H1 (cell line): Measurements from ENCODE around the gene NRROS. TPM values are rescaled to one million over a fixed set of nuclear protein-coding genes. Genes with fewer than 3 reads are reported as not detected.
A peak's percentile ranks its signal among the peaks of the same experiment; 100 is the strongest.

Experiments used
- CTCF ChIA-PET: fragments of 300-600 bp; sonication (Branson Sonifier 250); formaldehyde crosslinking; loops from one replicate; lab custom pipeline; 2021; ENCODE audit not compliant: partially characterized antibody; lab: Charles Lee
- POLR2A ChIA-PET: fragments of 300-600 bp; sonication (Branson Sonifier 250); formaldehyde crosslinking; loops from one replicate; lab custom pipeline; 2021; ENCODE audit warnings: inconsistent platforms; ENCODE audit not compliant: partially characterized antibody; lab: Charles Lee
- DNase-seq, 2 experiments: peaks; one replicate each; pipeline versions ENCODE4 v3.0.0 to v3.0.0-alpha.2; 2010 to 2022; ENCODE audit warnings: low spot score in 2 of 2, low read depth in 1 of 2, mixed read lengths in 1 of 2
- FAIRE-seq: peaks from 2 replicates; lab custom pipeline; 2011; peaks lifted over from hg19 to GRCh38; lab: Jason Lieb, UNC
- H2AFZ ChIP-seq: 2 replicates; pipeline ENCODE4 v1.8.1; 2012; ENCODE audit warnings: low read length, inconsistent platforms
- H2AK5ac ChIP-seq: 2 replicates; pipeline ENCODE4 v1.6.1; 2013; ENCODE audit warnings: low read depth, low read length
- H2BK120ac ChIP-seq: replicated peaks from 2 replicates; pipeline ENCODE3; 2013; ENCODE audit warnings: low read depth, low read length, inconsistent platforms
- H2BK12ac ChIP-seq: 2 replicates; pipeline ENCODE4 v1.6.1; 2013; ENCODE audit warnings: low read depth, low read length
- H2BK15ac ChIP-seq: 2 replicates; pipeline ENCODE4 v1.6.1; 2013; ENCODE audit warnings: low read length
- H2BK20ac ChIP-seq: 2 replicates; pipeline ENCODE4 v1.6.1; 2013; ENCODE audit warnings: low read length
- H2BK5ac ChIP-seq: 2 replicates; pipeline ENCODE4 v1.6.1; 2013; ENCODE audit warnings: low read depth, low read length
- H3K14ac ChIP-seq: 2 replicates; pipeline ENCODE4 v1.6.1; 2013; ENCODE audit warnings: inconsistent platforms; ENCODE audit not compliant: insufficient read length
- H3K18ac ChIP-seq: 2 replicates; pipeline ENCODE4 v1.6.1; 2013; ENCODE audit warnings: low read length; ENCODE audit errors: extremely low read depth
- H3K23ac ChIP-seq: 2 replicates; pipeline ENCODE4 v1.6.1; 2013; ENCODE audit warnings: inconsistent platforms; ENCODE audit not compliant: insufficient read length
- H3K23me2 ChIP-seq: 2 replicates; pipeline ENCODE4 v1.6.1; 2013; ENCODE audit warnings: low read depth, low read length
- H3K27ac ChIP-seq: 2 replicates; pipeline ENCODE4 v1.6.1; 2011; ENCODE audit warnings: low read depth, low read length, inconsistent platforms
- H3K27me3 ChIP-seq, 4 experiments: replicated peaks in 1 of 4; 1 replicate in 1 of 4; 2 replicates in 3 of 4; pipeline versions ENCODE4 v1.6.1 to v1.8.1; 2011 to 2013; ENCODE audit warnings: low read length in 3 of 4, mild to moderate bottlenecking in 3 of 4, inconsistent platforms in 2 of 4, mixed read lengths in 2 of 4, moderate library complexity in 1 of 4; ENCODE audit not compliant: control insufficient read depth in 3 of 4, insufficient read depth in 3 of 4; ENCODE audit errors: extremely low read depth in 1 of 4
- H3K36me3 ChIP-seq, 4 experiments: 2 replicates each; pipeline versions ENCODE4 v1.6.1 to v1.8.1; 2011 to 2013; ENCODE audit warnings: mild to moderate bottlenecking in 4 of 4, low read length in 3 of 4, moderate library complexity in 2 of 4, control low read depth in 1 of 4, inconsistent platforms in 1 of 4; ENCODE audit not compliant: insufficient read depth in 4 of 4, control insufficient read depth in 2 of 4
- H3K4ac ChIP-seq: replicated peaks from 2 replicates; pipeline ENCODE3; 2013; ENCODE audit warnings: low read length, low read depth, mixed read lengths, inconsistent platforms; ENCODE audit not compliant: insufficient read length
- H3K4me1 ChIP-seq, 4 experiments: replicated peaks in 1 of 4; 1 replicate in 1 of 4; 2 replicates in 3 of 4; pipeline versions ENCODE4 v1.6.1 to v1.8.1; 2011 to 2013; ENCODE audit warnings: low read length in 3 of 4, inconsistent platforms in 2 of 4, mixed read lengths in 1 of 4; ENCODE audit not compliant: insufficient read depth in 4 of 4, control insufficient read depth in 3 of 4
- H3K4me2 ChIP-seq, 2 experiments: 2 replicates each; pipeline versions ENCODE4 v1.6.1 to v1.8.1; 2011 to 2013; ENCODE audit warnings: low read depth in 2 of 2, low read length in 2 of 2, control low read depth in 1 of 2, inconsistent platforms in 1 of 2, mild to moderate bottlenecking in 1 of 2; ENCODE audit not compliant: insufficient read depth in 1 of 2
- H3K4me3 ChIP-seq, 4 experiments: fragments of 200-600, 300-600 bp in 1 of 4; sonication (generic), shearing (Covaris generic), sonication (Bioruptor Twin) in 1 of 4; 2 replicates each; pipeline versions ENCODE4 v1.5.1 to v1.8.1; 2011 to 2016; ENCODE audit warnings: low read length in 4 of 4, low read depth in 3 of 4, control low read depth in 2 of 4, inconsistent platforms in 2 of 4, mild to moderate bottlenecking in 2 of 4, mixed read lengths in 1 of 4, moderate library complexity in 1 of 4; ENCODE audit not compliant: insufficient read depth in 2 of 4; ENCODE audit errors: extremely low read depth in 1 of 4
- H3K56ac ChIP-seq: replicated peaks from 2 replicates; pipeline ENCODE3; 2013; ENCODE audit warnings: low read depth, mild to moderate bottlenecking, mixed read lengths, low read length, inconsistent platforms; ENCODE audit not compliant: insufficient read length
- H3K79me1 ChIP-seq: 2 replicates; pipeline ENCODE4 v1.6.1; 2013; ENCODE audit warnings: low read depth, low read length, control low read depth
- H3K79me2 ChIP-seq, 2 experiments: 2 replicates each; pipeline versions ENCODE4 v1.6.1 to v1.8.1; 2012 to 2013; ENCODE audit warnings: low read length in 2 of 2, mild to moderate bottlenecking in 2 of 2, inconsistent platforms in 1 of 2; ENCODE audit not compliant: insufficient read depth in 2 of 2, control insufficient read depth in 1 of 2
- H3K9ac ChIP-seq, 4 experiments: replicated peaks in 1 of 4; 1 replicate in 1 of 4; 2 replicates in 3 of 4; pipeline versions ENCODE4 v1.6.1 to v1.8.1; 2011 to 2013; ENCODE audit warnings: low read depth in 3 of 4, low read length in 3 of 4, control low read depth in 2 of 4, mild to moderate bottlenecking in 2 of 4, moderate library complexity in 2 of 4, inconsistent platforms in 1 of 4; ENCODE audit errors: extremely low read depth in 1 of 4
- H3K9me3 ChIP-seq, 2 experiments: 2 replicates each; pipeline versions ENCODE4 v1.6.1 to v1.8.1; 2012 to 2013; ENCODE audit warnings: mild to moderate bottlenecking in 2 of 2, moderate library complexity in 2 of 2, control low read depth in 1 of 2, inconsistent platforms in 1 of 2, low read depth in 1 of 2, low read length in 1 of 2, mixed read lengths in 1 of 2; ENCODE audit not compliant: insufficient read depth in 2 of 2
- H4K20me1 ChIP-seq, 2 experiments: replicated peaks in 1 of 2; 2 replicates each; pipeline versions ENCODE3 to v1.8.1; 2011 to 2013; ENCODE audit warnings: inconsistent platforms in 2 of 2, low read length in 2 of 2, mild to moderate bottlenecking in 1 of 2; ENCODE audit not compliant: insufficient read depth in 2 of 2, control insufficient read depth in 1 of 2
- H4K5ac ChIP-seq: 2 replicates; pipeline ENCODE4 v1.6.1; 2013; ENCODE audit warnings: low read length, low read depth, mixed read lengths, inconsistent platforms; ENCODE audit not compliant: insufficient read length
- H4K8ac ChIP-seq: 2 replicates; pipeline ENCODE4 v1.8.0; 2013; ENCODE audit warnings: mild to moderate bottlenecking, moderate library complexity, low read length, inconsistent platforms; ENCODE audit not compliant: insufficient read depth; ENCODE audit errors: extremely low read depth
- H4K91ac ChIP-seq: replicated peaks from 2 replicates; pipeline ENCODE3; 2013; ENCODE audit warnings: low read length, mixed read lengths, inconsistent platforms; ENCODE audit not compliant: insufficient read length
- CHD2 ChIP-seq: IDR thresholded peaks from 2 replicates; pipeline ENCODE4 v1.6.1; 2012; ENCODE audit warnings: low read length, improper control_type of control experiment
- HDAC6 ChIP-seq: IDR thresholded peaks from one replicate; pipeline ENCODE4 v1.7.1; 2012; ENCODE audit warnings: low read depth, mild to moderate bottlenecking, inconsistent platforms, low read length, moderate library complexity
- MAFK ChIP-seq: IDR thresholded peaks from 2 replicates; pipeline ENCODE4 v1.6.1; 2012; ENCODE audit warnings: low read depth, mild to moderate bottlenecking, improper control_type of control experiment, low read length
- NANOG ChIP-seq: IDR thresholded peaks from 2 replicates; pipeline ENCODE4 v1.6.1; 2011; ENCODE audit warnings: low read length, low read depth, mild to moderate bottlenecking, inconsistent platforms; ENCODE audit not compliant: insufficient read depth, poor library complexity, severe bottlenecking
- RFX5 ChIP-seq: IDR thresholded peaks from 2 replicates; pipeline ENCODE4 v1.6.1; 2011; ENCODE audit warnings: low read depth, low read length, improper control_type of control experiment, borderline replicate concordance
- SIN3A ChIP-seq, 2 experiments: IDR thresholded peaks in 1 of 2; conservative IDR thresholded peaks in 1 of 2; 2 replicates each; pipeline ENCODE4 v1.6.1; 2011 to 2012; ENCODE audit warnings: low read length in 2 of 2, improper control_type of control experiment in 1 of 2, low read depth in 1 of 2, mild to moderate bottlenecking in 1 of 2
- SIX5 ChIP-seq: IDR thresholded peaks from 2 replicates; pipeline ENCODE4 v1.6.1; 2011; ENCODE audit warnings: mild to moderate bottlenecking, low read depth, low read length
- TAF1 ChIP-seq: IDR thresholded peaks from 2 replicates; pipeline ENCODE4 v1.6.1; 2011; ENCODE audit warnings: mild to moderate bottlenecking, low read depth, low read length
- WGBS, 2 experiments: shearing (Covaris generic) in 1 of 2; methylation state at CpG; one replicate each; pipeline versions ENCODE4 v1.1.6 to v1.1.7; 2013 to 2015; ENCODE audit warnings: low lambda C conversion rate in 2 of 2, mixed read lengths in 2 of 2, inconsistent platforms in 1 of 2, low coverage in 1 of 2, missing lambda C conversion rate in 1 of 2; ENCODE audit not compliant: insufficient replicate concordance in 2 of 2, insufficient coverage in 1 of 2, insufficient read length in 1 of 2; ENCODE audit errors: extremely low coverage in 1 of 2, missing lambda C conversion rate in 1 of 2; 5-methylcytosine and 5-hydroxymethylcytosine counted together
- polyA plus RNA-seq, 7 experiments: library from polyadenylated mRNA; depleted of rRNA in 3 of 7; stranded (reverse) in 5 of 7; unstranded in 2 of 7; fragments of >200 nt in 5 of 7; fragments of 200-250 nt in 2 of 7; gene quantifications; 1 replicate in 5 of 7; 2 replicates in 1 of 7; 4 replicates in 1 of 7; pipeline versions ENCODE4 v1.2.1 to v1.2.3, GENCODE V29; 2011 to 2013; ENCODE audit warnings: missing spikeins in 2 of 7, mixed read lengths in 2 of 7
- total RNA-seq: library from RNA; stranded (reverse); fragmentation: NEBNext Ultra II Directional; extraction: Animal tissue kit (Norgen Biotek cat#: 25700); gene quantifications from 2 replicates; pipeline ENCODE4 v1.2.1, GENCODE V29; 2021
- TF ChIP-seq, protein P1 (sequence below): IDR thresholded peaks from 2 replicates; pipeline ENCODE4 v1.6.1; 2012; ENCODE audit warnings: inconsistent platforms
- TF ChIP-seq, protein P2 (sequence below): IDR thresholded peaks from 2 replicates; pipeline ENCODE4 v1.6.1; 2011; ENCODE audit warnings: low read length, improper control_type of control experiment

NRROS gene
- total and polyA plus RNA-seq, 2 of the 8 experiments (the other 6 are each of a cell fraction or from before 2014, with no cell fraction given) = 5.3 to 7.3 TPM

DNA sequence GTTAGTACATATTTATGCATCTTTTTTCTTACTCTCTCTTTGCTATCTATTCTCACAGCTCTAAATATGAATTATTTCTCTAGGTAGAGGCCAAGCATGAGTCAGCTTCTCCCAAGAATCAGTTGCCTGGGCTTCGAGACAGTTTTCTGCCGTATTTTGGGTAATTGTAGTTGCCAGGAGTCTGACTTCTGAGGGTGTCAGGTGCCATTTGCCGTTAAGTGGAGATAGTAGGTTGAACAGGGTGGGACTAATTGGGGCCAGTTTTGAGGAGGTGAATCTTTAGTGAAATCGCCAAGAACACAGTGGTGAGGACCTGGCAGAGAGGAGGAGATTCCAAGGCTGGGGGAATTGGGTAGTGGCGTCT, 7.8 kb upstream of the NRROS start:
- H3K23ac ChIP-seq = no peak overlapping the region
- peaks cover 6% of the 10 kb centered on the region for H3K23me2 ChIP-seq
- peak overlapping the region; percentile 85 for H2BK120ac ChIP-seq
- peak overlapping the region; percentile 43 for H3K56ac ChIP-seq
- peak overlapping the region; percentile 54 for H2AFZ ChIP-seq
- no peaks in the 10 kb centered on the region for H4K20me1 ChIP-seq
- H3K4me3 ChIP-seq = peak overlapping the region; percentile 32 to 62 (median 56)
- no peak overlapping the region for H3K14ac ChIP-seq
- peak overlapping the region; percentile 97; the same call in 1 of the 2 replicates for H2BK12ac ChIP-seq
- H3K4ac ChIP-seq = peak overlapping the region; percentile 69
- peak overlapping the region; percentile 98 for H2BK5ac ChIP-seq
- no peaks in the 10 kb centered on the region for H3K9me3 ChIP-seq
- H3K4me2 ChIP-seq = peak overlapping the region; percentile 82 to 94
- WGBS, 2 experiments = 51% methylated on average over 5 of the region's 5 CpGs; no CpG with 5 or more reads in 1 of the 2 experiments
- ChIA-PET CTCF (interaction anchor here (1.2 to 1.8 kb wide), 3 partner anchors 11 to 54 kb away, joined by 4 to 7 read pairs (median 6); no protein-coding TSS in a partner anchor), POLR2A (interaction anchor here (0.6 to 5.9 kb wide), 17 partner anchors 9 to 310 kb away, joined by 3 to 36 read pairs (median 4); partner anchors contain the start of genes NCBP2, NRROS and SENP5)
- H4K5ac ChIP-seq = peak overlapping the region; percentile 94
- no peaks in the 10 kb centered on the region; the same call in 1 of the 2 replicates for H3K79me1 ChIP-seq
- H3K18ac ChIP-seq = peak overlapping the region; percentile 100
- peak overlapping the region; percentile 100 for H2BK15ac ChIP-seq
- H3K36me3 ChIP-seq = no peaks in the 10 kb centered on the region
- peak overlapping the region; percentile 95; the same call in 1 of the 2 replicates for H4K8ac ChIP-seq
- H3K27me3 ChIP-seq = no peaks in the 10 kb centered on the region
- peak overlapping the region; percentile 43 to 85 (median 80) for H3K9ac ChIP-seq
- H3K27ac ChIP-seq = peak overlapping the region; percentile 94
- no peak for TF ChIP-seq CHD2
- TF ChIP-seq NANOG = no peak
- TF ChIP-seq SIX5 = no peak
- no peak for TF ChIP-seq MAFK
- TF ChIP-seq, protein P1, sequence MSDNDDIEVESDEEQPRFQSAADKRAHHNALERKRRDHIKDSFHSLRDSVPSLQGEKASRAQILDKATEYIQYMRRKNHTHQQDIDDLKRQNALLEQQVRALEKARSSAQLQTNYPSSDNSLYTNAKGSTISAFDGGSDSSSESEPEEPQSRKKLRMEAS = no peak
- TF ChIP-seq, protein P2, sequence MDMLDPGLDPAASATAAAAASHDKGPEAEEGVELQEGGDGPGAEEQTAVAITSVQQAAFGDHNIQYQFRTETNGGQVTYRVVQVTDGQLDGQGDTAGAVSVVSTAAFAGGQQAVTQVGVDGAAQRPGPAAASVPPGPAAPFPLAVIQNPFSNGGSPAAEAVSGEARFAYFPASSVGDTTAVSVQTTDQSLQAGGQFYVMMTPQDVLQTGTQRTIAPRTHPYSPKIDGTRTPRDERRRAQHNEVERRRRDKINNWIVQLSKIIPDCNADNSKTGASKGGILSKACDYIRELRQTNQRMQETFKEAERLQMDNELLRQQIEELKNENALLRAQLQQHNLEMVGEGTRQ = no peak
- no peak for TF ChIP-seq TAF1
- TF ChIP-seq RFX5 = no peak
- TF ChIP-seq HDAC6 = no peak
- TF ChIP-seq SIN3A (conservative IDR thresholded peaks at IDR 0.05 in 1 of 2, IDR thresholded peaks at IDR 0.05 in 1 of 2; ENCODE audit: low read depth in 1 of 2, low read length in 2 of 2) = no peak
- H4K91ac ChIP-seq = peak overlapping the region; percentile 98
- H3K4me1 ChIP-seq = peaks cover 5 to 19% (median 14%) of the 10 kb centered on the region in 4 experiments
- peak overlapping the region; percentile 40; the same call in 1 of the 2 replicates for H2BK20ac ChIP-seq
- H2AK5ac ChIP-seq = 0 out of 2 replicates have a peak overlapping the region, but pooled peaks have one; percentile 88
- no peak for FAIRE-seq
- H3K79me2 ChIP-seq = no peaks in the 10 kb centered on the region
- DNase-seq = no peak
